ENCODE data around the gene KLHDC3. TPM values are rescaled to one million over a fixed set of nuclear protein-coding genes. Genes with fewer than 3 reads are reported as not detected.

KLHDC3 gene
- total and polyA plus RNA-seq, 2 of the 8 experiments (the other 6 are each of a cell fraction or from before 2014, with no cell fraction given), result 181 to 203 TPM

DNA sequence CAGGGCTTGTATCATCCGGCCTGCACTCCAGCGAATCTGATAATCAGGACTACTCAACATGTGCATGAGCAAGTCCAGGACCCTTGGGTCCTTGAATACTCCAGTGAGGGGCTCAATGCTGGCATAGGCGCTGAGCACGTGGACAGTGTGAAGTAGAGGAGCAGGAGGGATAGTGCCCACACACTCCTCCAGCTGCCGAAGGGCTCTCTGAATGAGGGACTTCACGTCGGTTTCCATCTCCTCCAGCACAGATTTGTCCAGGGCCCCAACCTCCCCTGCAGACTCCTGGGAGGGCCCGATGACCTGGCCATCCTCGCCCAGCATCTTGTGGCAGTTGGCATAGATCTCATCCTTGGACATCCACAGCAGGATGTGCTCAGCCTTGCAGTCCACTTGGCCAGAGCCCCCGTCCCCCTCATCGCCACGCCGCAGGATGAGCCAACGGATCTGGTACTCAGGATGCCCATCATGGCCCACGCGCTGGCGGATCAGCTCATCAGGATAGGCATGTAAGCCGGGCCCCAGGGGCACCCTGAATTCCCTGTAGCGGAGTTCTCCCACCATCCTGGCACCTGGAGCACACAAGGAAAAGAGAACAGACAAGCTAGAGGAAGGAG lies 38.3 kb downstream of the KLHDC3 start:
- no peak overlapping the region for H3K56ac ChIP-seq (replicated peaks; ENCODE audit: insufficient read length, low read depth, low read length)
- ChIA-PET CTCF (ENCODE audit: partially characterized antibody) (interaction anchor here (0.6 to 1.2 kb wide), 2 partner anchors 30 to 74 kb away, joined by 3 read pairs; no protein-coding TSS in a partner anchor), POLR2A (ENCODE audit: partially characterized antibody) (interaction anchor here (0.8 to 29.7 kb wide), 9 partner anchors 9 to 87 kb away, joined by 3 to 584 read pairs (median 3); partner anchors contain the start of genes KLHDC3, MEA1, PTK7 and RRP36)
- peak overlapping the region; percentile 7; the same call in 1 of the 2 replicates for H2AK5ac ChIP-seq (ENCODE audit: low read depth, low read length)
- FAIRE-seq (no peak), DNase-seq (ENCODE audit: low read depth in 1 of 2, low spot score in 2 of 2) (no peak)
- peaks cover 6% of the 10 kb centered on the region for H3K79me1 ChIP-seq (ENCODE audit: low read depth, low read length)
- H3K23me2 ChIP-seq (ENCODE audit: low read depth, low read length), result peaks cover 7% of the 10 kb centered on the region
- H2BK20ac ChIP-seq (ENCODE audit: low read length), result no peak overlapping the region
- no peak overlapping the region for H2BK15ac ChIP-seq (ENCODE audit: low read length)
- H4K91ac ChIP-seq (replicated peaks; ENCODE audit: insufficient read length, low read length), result peak overlapping the region; percentile 1
- H3K27me3 ChIP-seq (replicated peaks in 1 of 4; ENCODE audit: control insufficient read depth in 3 of 4, extremely low read depth in 1 of 4, insufficient read depth in 3 of 4, low read length in 3 of 4), result no peaks in the 10 kb centered on the region
- peaks cover 5 to 26% (median 19%) of the 10 kb centered on the region in 4 experiments; a peak in 7 of 8 replicates for H3K36me3 ChIP-seq (ENCODE audit: control insufficient read depth in 2 of 4, insufficient read depth in 4 of 4, low read length in 3 of 4)
- peaks cover 0 to 10% (median 5%) of the 10 kb centered on the region in 4 experiments; a peak in 4 of 7 replicates for H3K4me1 ChIP-seq (replicated peaks in 1 of 4; ENCODE audit: control insufficient read depth in 3 of 4, insufficient read depth in 4 of 4, low read length in 3 of 4)
- H3K79me2 ChIP-seq (ENCODE audit: control insufficient read depth in 1 of 2, insufficient read depth in 2 of 2, low read length in 2 of 2), result no peaks in the 10 kb centered on the region
- H4K20me1 ChIP-seq (replicated peaks in 1 of 2; ENCODE audit: control insufficient read depth in 1 of 2, insufficient read depth in 2 of 2, low read length in 2 of 2), result peaks cover 1 to 4% of the 10 kb centered on the region in 2 experiments
- H3K14ac ChIP-seq (ENCODE audit: insufficient read length), result no peak overlapping the region
- no peak overlapping the region for H2AFZ ChIP-seq (ENCODE audit: low read length)
- no peak overlapping the region for H3K23ac ChIP-seq (ENCODE audit: insufficient read length)
- no peak overlapping the region for H4K5ac ChIP-seq (ENCODE audit: insufficient read length, low read depth, low read length)
- H2BK12ac ChIP-seq (ENCODE audit: low read depth, low read length), result 0 out of 2 replicates have a peak overlapping the region, but pooled peaks have one; percentile 46
- peak overlapping the region; percentile 83 to 97 for H3K4me2 ChIP-seq (ENCODE audit: insufficient read depth in 1 of 2, low read depth in 2 of 2, low read length in 2 of 2)
- no peak overlapping the region; the same call in 1 of the 2 replicates for H4K8ac ChIP-seq (ENCODE audit: extremely low read depth, insufficient read depth, low read length)
- H2BK120ac ChIP-seq (replicated peaks; ENCODE audit: low read depth, low read length), result no peak overlapping the region
- H3K9me3 ChIP-seq (ENCODE audit: insufficient read depth in 2 of 2, low read depth in 1 of 2, low read length in 1 of 2), result no peaks in the 10 kb centered on the region
- no peak overlapping the region for H3K27ac ChIP-seq (ENCODE audit: low read depth, low read length)
- WGBS, 2 experiments (ENCODE audit: extremely low coverage in 1 of 2, insufficient coverage in 1 of 2, insufficient read length in 1 of 2, insufficient replicate concordance in 2 of 2, low coverage in 1 of 2, low lambda C conversion rate in 2 of 2, missing lambda C conversion rate in 1 of 2), result 82% methylated on average over 18 of the region's 19 CpGs; no CpG with 5 or more reads in 1 of the 2 experiments
- H3K4ac ChIP-seq (replicated peaks; ENCODE audit: insufficient read length, low read depth, low read length), result peak overlapping the region; percentile 33
- H3K9ac ChIP-seq (replicated peaks in 1 of 4; ENCODE audit: extremely low read depth in 1 of 4, low read depth in 3 of 4, low read length in 3 of 4), result peak overlapping the region in 1 of 4 experiments; percentile 88; a peak in 1 of 7 replicates
- H3K4me3 ChIP-seq (ENCODE audit: extremely low read depth in 1 of 4, insufficient read depth in 2 of 4, low read depth in 3 of 4, low read length in 4 of 4), result peak overlapping the region; percentile 72 to 91 (median 78); a peak in 6 of 8 replicates
- H2BK5ac ChIP-seq (ENCODE audit: low read depth, low read length), result 0 out of 2 replicates have a peak overlapping the region, but pooled peaks have one; percentile 92
- no peak for TF ChIP-seq BRCA1 (IDR thresholded peaks at IDR 0.05; ENCODE audit: low read depth, low read length)
- no peak for TF ChIP-seq KDM4A (IDR thresholded peaks at IDR 0.05; ENCODE audit: low read depth, low read length, severe bottlenecking)
- no peak for TF ChIP-seq SP1 (IDR thresholded peaks at IDR 0.05; ENCODE audit: low read depth, low read length)
- no peak for TF ChIP-seq FOSL1 (IDR thresholded peaks at IDR 0.05; ENCODE audit: insufficient read depth, low read depth, low read length)
- TF ChIP-seq SRF (IDR thresholded peaks at IDR 0.05; ENCODE audit: low read depth, low read length), result no peak
- no peak for TF ChIP-seq EGR1 (IDR thresholded peaks at IDR 0.05; ENCODE audit: borderline replicate concordance, low read depth, low read length)
- no peak for TF ChIP-seq CHD1 (IDR thresholded peaks at IDR 0.05; ENCODE audit: low read depth, low read length)
- TF ChIP-seq, protein P1, sequence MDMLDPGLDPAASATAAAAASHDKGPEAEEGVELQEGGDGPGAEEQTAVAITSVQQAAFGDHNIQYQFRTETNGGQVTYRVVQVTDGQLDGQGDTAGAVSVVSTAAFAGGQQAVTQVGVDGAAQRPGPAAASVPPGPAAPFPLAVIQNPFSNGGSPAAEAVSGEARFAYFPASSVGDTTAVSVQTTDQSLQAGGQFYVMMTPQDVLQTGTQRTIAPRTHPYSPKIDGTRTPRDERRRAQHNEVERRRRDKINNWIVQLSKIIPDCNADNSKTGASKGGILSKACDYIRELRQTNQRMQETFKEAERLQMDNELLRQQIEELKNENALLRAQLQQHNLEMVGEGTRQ (IDR thresholded peaks at IDR 0.05; ENCODE audit: low read length), result no peak
- TF ChIP-seq CTBP2 (IDR thresholded peaks at IDR 0.05; ENCODE audit: borderline replicate concordance, insufficient read depth, insufficient read length, low read length), result no peak
- H3K18ac ChIP-seq (ENCODE audit: extremely low read depth, low read length), result no peak overlapping the region

All from H1 (cell line).